Upper lobe of left lung (tissue), 4 donors: ENCODE data around the gene RXYLT1.

Experiments
- POLR2A ChIP-seq, 4 donors: fragments of 450-650 bp; IDR thresholded peaks; one replicate each; pipeline ENCODE4 v1.5.1; 2016 to 2017; ENCODE audit warnings: antibody characterized with exemption in 4 of 4, mild to moderate bottlenecking in 2 of 4
- POLR2AphosphoS5 ChIP-seq, 2 donors: sonication (generic); formaldehyde crosslinking; IDR thresholded peaks; one replicate each; pipeline ENCODE4 v1.5.1; 2017; ENCODE audit warnings: antibody characterized with exemption in 2 of 2

DNA sequence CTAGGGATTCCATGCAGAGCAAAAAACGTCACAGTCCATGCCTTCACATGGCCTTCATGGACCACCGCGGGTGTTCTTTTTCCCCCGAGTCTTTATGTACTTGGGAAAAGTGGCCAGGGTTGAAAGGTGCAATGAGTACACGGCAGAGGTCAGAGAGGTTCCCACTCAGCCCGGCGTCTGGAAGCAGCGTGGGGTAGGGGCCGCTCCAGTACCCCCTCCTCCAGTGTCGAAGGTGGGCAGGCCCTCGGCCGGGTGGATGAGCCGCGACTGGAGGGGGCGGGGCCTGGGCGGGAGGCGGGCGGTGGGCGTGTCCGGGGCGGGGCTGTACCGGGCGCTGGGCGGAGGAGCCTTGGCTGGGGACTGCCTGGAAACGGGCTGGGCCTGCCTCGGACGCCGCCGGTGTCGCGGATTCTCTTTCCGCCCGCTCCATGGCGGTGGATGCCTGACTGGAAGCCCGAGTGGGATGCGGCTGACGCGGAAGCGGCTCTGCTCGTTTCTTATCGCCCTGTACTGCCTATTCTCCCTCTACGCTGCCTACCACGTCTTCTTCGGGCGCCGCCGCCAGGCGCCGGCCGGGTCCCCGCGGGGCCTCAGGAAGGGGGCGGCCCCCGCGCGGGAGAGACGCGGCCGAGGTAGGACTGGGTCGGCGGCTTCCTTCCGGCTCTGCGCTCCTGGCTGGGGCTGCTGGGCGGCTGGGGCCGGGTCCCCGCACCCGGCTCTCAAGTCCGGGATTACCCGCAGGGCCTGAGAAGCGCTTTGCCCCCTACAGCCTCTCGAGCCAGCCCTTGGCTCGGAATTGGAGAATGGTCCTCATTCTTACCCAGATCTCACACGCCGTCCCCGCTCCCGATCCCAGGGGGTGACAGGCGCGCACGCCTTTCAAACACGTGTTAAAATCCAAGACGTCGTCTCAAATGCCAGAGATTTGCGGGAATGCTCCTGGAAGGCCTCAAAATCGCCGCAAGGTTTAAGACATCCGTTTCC lies at the start of gene RXYLT1:
- TF ChIP-seq POLR2A (IDR thresholded peaks at IDR 0.05) (peak in 3 of 4 donors; percentile 46 to 78 (median 73)), POLR2AphosphoS5 (IDR thresholded peaks at IDR 0.05) (peak; percentile 61 to 85)
